HG02763 (cell line): ENCODE data around the gene AMBRA1.
"Not testable (repeated sequence)": the region's sequence is repeated elsewhere in the genome, so short reads cannot be mapped to it uniquely, and the experiment has no call there.

Experiments used
- ATAC-seq: cut with Tn5 transposase; IDR thresholded peaks from one replicate; pipeline ENCODE4 v1.9.1; 2021; ENCODE audit warnings: mild to moderate bottlenecking, moderate library complexity; ENCODE audit not compliant: unreplicated experiment

Gene AMBRA1

GRCh38 chr11:46534711-46535110 lies 59.1 kb downstream of the AMBRA1 start:
- ATAC-seq = no peak

GRCh38 chr11:46533396-46534100 lies 60.3 kb downstream of the AMBRA1 start:
- no peak for ATAC-seq

GRCh38 chr11:46529928-46530574 lies 63.8 kb downstream of the AMBRA1 start:
- no peak for ATAC-seq

GRCh38 chr11:46529095-46529905 lies 64.5 kb downstream of the AMBRA1 start:
- ATAC-seq = no peak

- no peak for ATAC-seq
These were observed 65.3 kb downstream of the AMBRA1 start for GRCh38 chr11:46528445-46529094.

GRCh38 chr11:46527591-46528130 lies 66.2 kb downstream of the AMBRA1 start:
- ATAC-seq = no peak

- no peak for ATAC-seq
These were observed 67.3 kb downstream of the AMBRA1 start for GRCh38 chr11:46526216-46527215.

- ATAC-seq = no peak
These were observed 69.5 kb downstream of the AMBRA1 start for GRCh38 chr11:46524201-46524770.

GRCh38 chr11:46523290-46523689 lies 70.5 kb downstream of the AMBRA1 start:
- ATAC-seq = no peak

GRCh38 chr11:46522682-46523281 lies 71.0 kb downstream of the AMBRA1 start:
- no peak for ATAC-seq

- ATAC-seq = no peak
These were observed 71.7 kb downstream of the AMBRA1 start for GRCh38 chr11:46521961-46522681.

- no peak for ATAC-seq
These were observed 72.7 kb downstream of the AMBRA1 start for GRCh38 chr11:46520971-46521745.

- ATAC-seq = no peak
These were observed 74.5 kb downstream of the AMBRA1 start for GRCh38 chr11:46519351-46519750.

GRCh38 chr11:46518928-46519327 lies 74.9 kb downstream of the AMBRA1 start:
- not testable (repeated sequence) for ATAC-seq

GRCh38 chr11:46514370-46514769 lies 79.5 kb downstream of the AMBRA1 start:
- no peak for ATAC-seq

GRCh38 chr11:46513934-46514342 lies 79.9 kb downstream of the AMBRA1 start:
- ATAC-seq = no peak

- ATAC-seq = no peak
These were observed 81.5 kb downstream of the AMBRA1 start for GRCh38 chr11:46512261-46512881.
